H9 (cell line): ENCODE data around the gene PODXL2. TPM values are rescaled to one million over a fixed set of nuclear protein-coding genes. Genes with fewer than 3 reads are reported as not detected.

Experiments
- DNase-seq: peaks from one replicate; pipeline ENCODE4 v3.0.0-alpha.2; 2017
- H2AFZ ChIP-seq: one replicate; pipeline ENCODE4 v1.6.1; 2013; ENCODE audit warnings: mild to moderate bottlenecking, low read length, control low read depth, moderate library complexity
- H2AK5ac ChIP-seq: 2 replicates; pipeline ENCODE4 v1.6.1; 2013; ENCODE audit warnings: low read length, control low read depth, mixed read lengths; ENCODE audit not compliant: insufficient read length
- H2BK120ac ChIP-seq: one replicate; pipeline ENCODE4 v1.6.1; 2013; ENCODE audit warnings: low read depth, mild to moderate bottlenecking, low read length, control low read depth, inconsistent platforms; ENCODE audit not compliant: poor library complexity, severe bottlenecking
- H2BK12ac ChIP-seq: 2 replicates; pipeline ENCODE4 v1.6.1; 2013; ENCODE audit warnings: low read length, control low read depth, mixed read lengths, low read depth; ENCODE audit not compliant: insufficient read length
- H2BK15ac ChIP-seq: 2 replicates; pipeline ENCODE4 v1.6.1; 2013; ENCODE audit warnings: low read depth, low read length, control low read depth
- H2BK20ac ChIP-seq: one replicate; pipeline ENCODE4 v1.6.1; 2013; ENCODE audit warnings: low read depth, mild to moderate bottlenecking, low read length, control low read depth, inconsistent platforms; ENCODE audit not compliant: poor library complexity, severe bottlenecking
- H2BK5ac ChIP-seq: 2 replicates; pipeline ENCODE4 v1.6.1; 2013; ENCODE audit warnings: low read length, control low read depth, mixed read lengths; ENCODE audit not compliant: insufficient read length
- H3K14ac ChIP-seq: 2 replicates; pipeline ENCODE4 v1.6.1; 2013; ENCODE audit warnings: low read length, control low read depth; ENCODE audit not compliant: insufficient read depth
- H3K18ac ChIP-seq: 2 replicates; pipeline ENCODE4 v1.6.1; 2013; ENCODE audit warnings: low read depth, mild to moderate bottlenecking, mixed read lengths, low read length, control low read depth; ENCODE audit not compliant: insufficient read length
- H3K23ac ChIP-seq: 2 replicates; pipeline ENCODE4 v1.6.1; 2013; ENCODE audit warnings: low read length, control low read depth, mixed read lengths, low read depth; ENCODE audit not compliant: insufficient read length
- H3K23me2 ChIP-seq: 2 replicates; pipeline ENCODE4 v1.6.1; 2013; ENCODE audit warnings: low read depth, mild to moderate bottlenecking, mixed read lengths, low read length, control low read depth; ENCODE audit not compliant: insufficient read length, poor library complexity, severe bottlenecking
- H3K27ac ChIP-seq: 2 replicates; pipeline ENCODE4 v1.5.1; 2013; ENCODE audit warnings: low read length, control low read depth, mixed read lengths, low read depth; ENCODE audit not compliant: insufficient read length
- H3K27me3 ChIP-seq: 2 replicates; pipeline ENCODE4 v1.6.1; 2013; ENCODE audit warnings: low read length, control low read depth, inconsistent platforms; ENCODE audit not compliant: insufficient read depth
- H3K4ac ChIP-seq: 2 replicates; pipeline ENCODE4 v1.6.1; 2013; ENCODE audit warnings: low read depth, mild to moderate bottlenecking, control low read depth, inconsistent platforms, low read length, moderate library complexity
- H3K4me1 ChIP-seq: 2 replicates; pipeline ENCODE4 v1.6.1; 2013; ENCODE audit warnings: low read length, control low read depth, inconsistent platforms; ENCODE audit not compliant: insufficient read depth
- H3K4me2 ChIP-seq: 2 replicates; pipeline ENCODE4 v1.6.1; 2013; ENCODE audit warnings: low read length, control low read depth, mixed read lengths; ENCODE audit not compliant: insufficient read length, insufficient read depth
- H3K56ac ChIP-seq: 2 replicates; pipeline ENCODE4 v1.6.1; 2013; ENCODE audit warnings: low read depth, mild to moderate bottlenecking, mixed read lengths, low read length, control low read depth; ENCODE audit not compliant: insufficient read length
- H3K79me1 ChIP-seq: 2 replicates; pipeline ENCODE4 v1.6.1; 2013; ENCODE audit warnings: low read depth, mild to moderate bottlenecking, moderate library complexity, low read length, control low read depth, inconsistent platforms; ENCODE audit not compliant: insufficient read depth, poor library complexity, severe bottlenecking
- H3K79me2 ChIP-seq: 2 replicates; pipeline ENCODE4 v1.6.1; 2013; ENCODE audit warnings: low read length, control low read depth, inconsistent platforms; ENCODE audit not compliant: insufficient read depth
- H3K9ac ChIP-seq: 2 replicates; pipeline ENCODE4 v1.6.1; 2013; ENCODE audit warnings: low read length, control low read depth, mixed read lengths; ENCODE audit not compliant: insufficient read length; ENCODE audit errors: extremely low read depth
- H3K9me3 ChIP-seq: one replicate; pipeline ENCODE4 v1.6.1; 2013; ENCODE audit warnings: low read depth, low read length, inconsistent platforms; ENCODE audit not compliant: control insufficient read depth
- H3T11ph ChIP-seq: one replicate; pipeline ENCODE4 v1.6.1; 2013; ENCODE audit warnings: mild to moderate bottlenecking, low read length, control low read depth, inconsistent platforms
- H4K20me1 ChIP-seq: one replicate; pipeline ENCODE4 v1.6.1; 2013; ENCODE audit not compliant: control insufficient read depth, insufficient read length, insufficient read depth
- H4K5ac ChIP-seq: 2 replicates; pipeline ENCODE4 v1.6.1; 2013; ENCODE audit warnings: low read depth, mild to moderate bottlenecking, mixed read lengths, low read length, control low read depth; ENCODE audit not compliant: insufficient read length
- H4K8ac ChIP-seq: replicated peaks from 2 replicates; pipeline ENCODE4 v1.6.1; 2013; ENCODE audit warnings: low read length, control low read depth, mixed read lengths, low read depth; ENCODE audit not compliant: insufficient read length
- H4K91ac ChIP-seq: 2 replicates; pipeline ENCODE4 v1.6.1; 2013; ENCODE audit warnings: low read depth, mild to moderate bottlenecking, moderate library complexity, mixed read lengths, low read length, control low read depth; ENCODE audit not compliant: insufficient read length
- H3K27ac Mint-ChIP-seq, 3 experiments: 2 replicates in 2 of 3; 3 replicates in 1 of 3; pipeline ENCODE4 v1.8.0; 2020 to 2021; ENCODE audit warnings: mixed read lengths in 3 of 3, mild to moderate bottlenecking in 1 of 3, moderate library complexity in 1 of 3
- H3K27me3 Mint-ChIP-seq: 2 replicates; pipeline ENCODE4 v1.8.0; 2021; ENCODE audit warnings: low read depth, mild to moderate bottlenecking, moderate library complexity, mixed read lengths
- H3K36me3 Mint-ChIP-seq, 3 experiments: 2 replicates in 2 of 3; 3 replicates in 1 of 3; pipeline ENCODE4 v1.8.0; 2020 to 2021; ENCODE audit warnings: low read depth in 3 of 3, mixed read lengths in 3 of 3; ENCODE audit not compliant: insufficient read depth in 1 of 3
- H3K4me1 Mint-ChIP-seq, 2 experiments: 2 replicates each; pipeline ENCODE4 v1.8.0; 2020; ENCODE audit warnings: mixed read lengths in 2 of 2
- H3K4me3 Mint-ChIP-seq, 2 experiments: 2 replicates in 1 of 2; 3 replicates in 1 of 2; pipeline ENCODE4 v1.8.0; 2020 to 2021; ENCODE audit warnings: mild to moderate bottlenecking in 2 of 2, mixed read lengths in 2 of 2, moderate library complexity in 1 of 2
- H3K9me3 Mint-ChIP-seq, 2 experiments: 2 replicates in 1 of 2; 3 replicates in 1 of 2; pipeline ENCODE4 v1.8.0; 2020; ENCODE audit warnings: mild to moderate bottlenecking in 2 of 2, mixed read lengths in 2 of 2, moderate library complexity in 1 of 2
- WGBS: extraction: QIAGEN DNeasy Blood & Tissue Kit; methylation state at CpG from one replicate; pipeline ENCODE4 v1.1.7; 2013; ENCODE audit warnings: missing lambda C conversion rate, low lambda C conversion rate, mixed read lengths; ENCODE audit not compliant: insufficient read length; ENCODE audit errors: extremely low coverage; 5-methylcytosine and 5-hydroxymethylcytosine counted together
- total RNA-seq: library from RNA; stranded (reverse); gene quantifications from 2 replicates; pipeline ENCODE4 v1.2.1, GENCODE V29; 2021
- TF ChIP-seq, protein P1 (sequence below): fragments of 200-600 bp; sonication (generic); conservative IDR thresholded peaks from 3 replicates; pipeline ENCODE4 v1.8.0; 2021; ENCODE audit warnings: antibody characterized with exemption, mild to moderate bottlenecking

The PODXL2 gene
- total RNA-seq, 1 experiment from 2014 or later = 24.6 TPM

DNA sequence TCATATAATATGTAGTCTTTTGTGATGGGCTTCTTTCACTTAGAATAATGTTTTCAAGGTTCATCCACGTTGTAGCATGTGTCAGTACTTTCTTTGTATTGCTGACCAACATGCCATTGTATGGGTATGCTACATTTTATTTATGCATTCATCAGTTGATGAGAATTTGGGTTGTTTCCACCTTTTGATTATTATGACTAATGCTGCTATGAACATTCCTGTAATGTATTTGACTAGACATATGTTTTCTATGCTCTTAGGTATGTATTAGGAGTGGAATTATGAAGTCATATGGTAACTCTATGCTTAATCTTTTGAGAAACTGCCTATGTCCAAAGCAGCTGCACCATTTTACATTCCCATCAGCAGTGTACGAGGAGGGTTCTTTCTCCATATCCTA is 3.2 kb upstream of the PODXL2 start:
- no peak overlapping the region for H3K56ac ChIP-seq

More for the DNA sequence above, 3.2 kb upstream of the PODXL2 start:
- Histone ChIP-seq H2AK5ac (no peak overlapping the region), H2BK15ac (no peak overlapping the region), H2BK120ac (no peak overlapping the region), H4K20me1 (peaks cover 3% of the 10 kb centered on the region), H2BK12ac (no peak overlapping the region), H3K18ac (no peak overlapping the region), H3K23me2 (no peaks in the 10 kb centered on the region), H3K27ac (no peak overlapping the region), H3K4me1 (no peaks in the 10 kb centered on the region), H2BK5ac (no peak overlapping the region), H3K4ac (no peak overlapping the region), H3K14ac (no peak overlapping the region), H3K9ac (no peak overlapping the region), H3K4me2 (no peak overlapping the region), H4K8ac (no peak overlapping the region), H3T11ph (no peak overlapping the region), H2AFZ (no peak overlapping the region), H3K23ac (no peak overlapping the region), H3K9me3 (no peaks in the 10 kb centered on the region), H3K27me3 (peaks cover 14% of the 10 kb centered on the region), H3K79me1 (no peaks in the 10 kb centered on the region), H4K91ac (no peak overlapping the region), H4K5ac (no peak overlapping the region), H2BK20ac (no peak overlapping the region), H3K79me2 (no peaks in the 10 kb centered on the region)
- H3K27me3 Mint-ChIP-seq = peaks cover 44% of the 10 kb centered on the region
- no CpG with 5 or more reads among the region's 2 CpGs for WGBS
- H3K27ac Mint-ChIP-seq = no peak overlapping the region
- H3K4me1 Mint-ChIP-seq = peaks cover 7 to 10% of the 10 kb centered on the region in 2 experiments; a peak in 3 of 4 replicates
- H3K4me3 Mint-ChIP-seq = no peak overlapping the region
- DNase-seq = no peak
- TF ChIP-seq, protein P1, sequence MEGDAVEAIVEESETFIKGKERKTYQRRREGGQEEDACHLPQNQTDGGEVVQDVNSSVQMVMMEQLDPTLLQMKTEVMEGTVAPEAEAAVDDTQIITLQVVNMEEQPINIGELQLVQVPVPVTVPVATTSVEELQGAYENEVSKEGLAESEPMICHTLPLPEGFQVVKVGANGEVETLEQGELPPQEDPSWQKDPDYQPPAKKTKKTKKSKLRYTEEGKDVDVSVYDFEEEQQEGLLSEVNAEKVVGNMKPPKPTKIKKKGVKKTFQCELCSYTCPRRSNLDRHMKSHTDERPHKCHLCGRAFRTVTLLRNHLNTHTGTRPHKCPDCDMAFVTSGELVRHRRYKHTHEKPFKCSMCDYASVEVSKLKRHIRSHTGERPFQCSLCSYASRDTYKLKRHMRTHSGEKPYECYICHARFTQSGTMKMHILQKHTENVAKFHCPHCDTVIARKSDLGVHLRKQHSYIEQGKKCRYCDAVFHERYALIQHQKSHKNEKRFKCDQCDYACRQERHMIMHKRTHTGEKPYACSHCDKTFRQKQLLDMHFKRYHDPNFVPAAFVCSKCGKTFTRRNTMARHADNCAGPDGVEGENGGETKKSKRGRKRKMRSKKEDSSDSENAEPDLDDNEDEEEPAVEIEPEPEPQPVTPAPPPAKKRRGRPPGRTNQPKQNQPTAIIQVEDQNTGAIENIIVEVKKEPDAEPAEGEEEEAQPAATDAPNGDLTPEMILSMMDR = no peak
- peaks cover 7 to 8% of the 10 kb centered on the region in 2 experiments; a peak in 4 of 5 replicates for H3K9me3 Mint-ChIP-seq
- peaks cover 11 to 27% (median 17%) of the 10 kb centered on the region in 3 experiments; a peak in 6 of 7 replicates for H3K36me3 Mint-ChIP-seq
